Endodermal cell (in vitro differentiated cells): ENCODE data around the gene ARID5A. TPM values are rescaled to one million over a fixed set of nuclear protein-coding genes. Genes with fewer than 3 reads are reported as not detected.
"Not testable (repeated sequence)": the region's sequence is repeated elsewhere in the genome, so short reads cannot be mapped to it uniquely, and the experiment has no call there.

Source experiments
- DNase-seq: peaks from one replicate; pipeline ENCODE4 v3.0.0-alpha.2; 2017
- H3K27ac ChIP-seq: 2 replicates; pipeline ENCODE4 v1.5.1; 2013; ENCODE audit warnings: mild to moderate bottlenecking, low read depth, low read length, moderate library complexity
- H3K27me3 ChIP-seq: 2 replicates; pipeline ENCODE4 v1.6.1; 2013; ENCODE audit warnings: mild to moderate bottlenecking, low read length, moderate library complexity; ENCODE audit not compliant: insufficient read depth, control insufficient read depth, poor library complexity, severe bottlenecking
- H3K36me3 ChIP-seq: 2 replicates; pipeline ENCODE4 v1.7.0; 2013; ENCODE audit warnings: mild to moderate bottlenecking, low read length, moderate library complexity; ENCODE audit not compliant: control insufficient read depth, insufficient read depth
- H3K4me1 ChIP-seq: one replicate; pipeline ENCODE4 v1.7.0; 2013; ENCODE audit warnings: low read length; ENCODE audit not compliant: control insufficient read depth, insufficient read depth
- H3K4me3 ChIP-seq: 2 replicates; pipeline ENCODE4 v1.5.1; 2013; ENCODE audit warnings: mild to moderate bottlenecking, low read length, moderate library complexity
- H3K9ac ChIP-seq: 2 replicates; pipeline ENCODE4 v1.6.1; 2013; ENCODE audit warnings: mild to moderate bottlenecking, low read length, moderate library complexity; ENCODE audit not compliant: poor library complexity, severe bottlenecking; ENCODE audit errors: extremely low read depth
- H3K9me3 ChIP-seq: 2 replicates; pipeline ENCODE4 v1.6.1; 2013; ENCODE audit warnings: mild to moderate bottlenecking, low read length, moderate library complexity; ENCODE audit not compliant: control insufficient read depth
- H3K27ac Mint-ChIP-seq: 2 replicates; pipeline ENCODE4 v1.8.0; 2020; ENCODE audit warnings: mixed read lengths
- H3K27me3 Mint-ChIP-seq: 2 replicates; pipeline ENCODE4 v1.8.0; 2021; ENCODE audit warnings: mild to moderate bottlenecking, mixed read lengths; ENCODE audit not compliant: insufficient read depth
- H3K36me3 Mint-ChIP-seq: 2 replicates; pipeline ENCODE4 v1.8.0; 2020; ENCODE audit warnings: low read depth, mixed read lengths
- H3K4me1 Mint-ChIP-seq: 2 replicates; pipeline ENCODE4 v1.8.0; 2020; ENCODE audit warnings: mixed read lengths
- H3K4me3 Mint-ChIP-seq: 2 replicates; pipeline ENCODE4 v1.8.0; 2020; ENCODE audit warnings: mild to moderate bottlenecking, moderate library complexity, mixed read lengths
- H3K9me3 Mint-ChIP-seq: 2 replicates; pipeline ENCODE4 v1.8.0; 2020; ENCODE audit warnings: mild to moderate bottlenecking, mixed read lengths
- CTCF ChIP-seq: fragments of 200-600 bp; sonication (generic); conservative IDR thresholded peaks from 2 replicates; pipeline ENCODE4 v1.5.0; 2021; ENCODE audit warnings: antibody characterized with exemption, mild to moderate bottlenecking
- WGBS, 2 experiments: methylation state at CpG; one replicate each; pipeline versions ENCODE4 v1.1.5 to v1.1.7; 2013; ENCODE audit warnings: missing lambda C conversion rate in 2 of 2, mixed read lengths in 1 of 2; ENCODE audit not compliant: insufficient coverage in 1 of 2, insufficient read length in 1 of 2; 5-methylcytosine and 5-hydroxymethylcytosine counted together
- total RNA-seq, 2 donors: library from RNA; stranded (reverse); fragmentation: NEBNext Ultra II Directional in 1 of 2; extraction: Animal tissue kit (Norgen Biotek cat#: 25700) in 1 of 2; gene quantifications; 2 replicates in 1 of 2; 3 replicates in 1 of 2; pipeline ENCODE4 v1.2.1, GENCODE V29; 2021

ARID5A gene
- total RNA-seq, 2 donors from 2014 or later = 1.8 to 3.5 TPM

- no peaks in the 10 kb centered on the region for H3K9me3 Mint-ChIP-seq
- peaks cover 5% of the 10 kb centered on the region for H3K27me3 Mint-ChIP-seq
- 92 to 95% methylated on average over 10 to 16 of the region's 16 CpGs for WGBS, 2 experiments
- H3K27ac Mint-ChIP-seq = no peak overlapping the region
- no peak for TF ChIP-seq CTCF
- H3K9me3 ChIP-seq = no peaks in the 10 kb centered on the region
- H3K36me3 Mint-ChIP-seq = peaks cover 1% of the 10 kb centered on the region
- H3K9ac ChIP-seq = no peak overlapping the region
- H3K27me3 ChIP-seq = no peaks in the 10 kb centered on the region
- H3K4me3 ChIP-seq = no peak overlapping the region
- no peak overlapping the region for H3K4me3 Mint-ChIP-seq
- peaks cover 6% of the 10 kb centered on the region for H3K4me1 Mint-ChIP-seq
- H3K36me3 ChIP-seq = no peaks in the 10 kb centered on the region
- H3K4me1 ChIP-seq = no peaks in the 10 kb centered on the region
- no peak overlapping the region for H3K27ac ChIP-seq
- DNase-seq = no peak
Observed at GRCh38 chr2:96553176-96553956, 16.8 kb downstream of the ARID5A start.

GRCh38 chr2:96553957-96554292 is 17.4 kb downstream of the ARID5A start:
- 57 to 76% methylated on average over 4 to 9 of the region's 9 CpGs for WGBS, 2 experiments
- H3K4me3 ChIP-seq, H3K36me3 Mint-ChIP-seq, H3K27me3 ChIP-seq, H3K36me3 ChIP-seq, H3K9ac ChIP-seq, H3K9me3 ChIP-seq, DNase-seq, H3K4me1 Mint-ChIP-seq, H3K27me3 Mint-ChIP-seq, H3K4me3 Mint-ChIP-seq, H3K27ac ChIP-seq, H3K27ac Mint-ChIP-seq, H3K4me1 ChIP-seq, H3K9me3 Mint-ChIP-seq: not testable (repeated sequence)

- peak; percentile 97 for TF ChIP-seq CTCF
- H3K9me3 ChIP-seq = no peaks in the 10 kb centered on the region
- Mint-ChIP-seq H3K27me3 (peaks cover 5% of the 10 kb centered on the region), H3K36me3 (peaks cover 1% of the 10 kb centered on the region), H3K4me3 (no peak overlapping the region), H3K4me1 (peaks cover 6% of the 10 kb centered on the region), H3K9me3 (no peaks in the 10 kb centered on the region), H3K27ac (peak overlapping the region; percentile 76)
- peak; percentile 89 for DNase-seq
- 55 to 64% methylated on average over 24 to 35 of the region's 35 CpGs for WGBS, 2 experiments
- no peak overlapping the region for H3K9ac ChIP-seq
- H3K4me1 ChIP-seq = no peaks in the 10 kb centered on the region
- no peaks in the 10 kb centered on the region for H3K36me3 ChIP-seq
- no peak overlapping the region for H3K4me3 ChIP-seq
- H3K27ac ChIP-seq = no peak overlapping the region
- H3K27me3 ChIP-seq = no peaks in the 10 kb centered on the region
Observed at GRCh38 chr2:96554293-96555145, 18.0 kb downstream of the ARID5A start.
